ENCODE data around the gene CFAP141.

The CFAP141 gene

GRCh38 chr1:154176337-154176736 lies 29.8 kb downstream of the CFAP141 start:
- Histone ChIP-seq H3K9me3 (no peaks in the 10 kb centered on the region), H4K20me1 (peaks cover 100% of the 10 kb centered on the region), H3K4me2 (peak overlapping the region; percentile 96), H3K4me3 (peak overlapping the region; percentile 32; the same call in 1 of the 2 replicates), H3K27me3 (no peaks in the 10 kb centered on the region), H3K36me3 (peaks cover 90% of the 10 kb centered on the region), H3K9ac (peak overlapping the region; percentile 35; the same call in 1 of the 2 replicates), H3K4me1 (peaks cover 64% of the 10 kb centered on the region), H3K27ac (peak overlapping the region; percentile 62)
- TF ChIP-seq Cebpa-rat (IDR thresholded peaks at IDR 0.05): no peak

GRCh38 chr1:154174654-154175053 lies 31.5 kb downstream of the CFAP141 start:
- H3K4me1 ChIP-seq: peaks cover 48% of the 10 kb centered on the region
- H3K27me3 ChIP-seq: no peaks in the 10 kb centered on the region
- peaks cover 97% of the 10 kb centered on the region for H3K36me3 ChIP-seq
- H3K9me3 ChIP-seq: no peaks in the 10 kb centered on the region
- TF ChIP-seq Cebpa-rat (IDR thresholded peaks at IDR 0.05): no peak
- H3K4me2 ChIP-seq: no peak overlapping the region
- H4K20me1 ChIP-seq: peaks cover 93% of the 10 kb centered on the region
- no peak overlapping the region for H3K4me3 ChIP-seq
- H3K27ac ChIP-seq: no peak overlapping the region
- no peak overlapping the region for H3K9ac ChIP-seq

GRCh38 chr1:154171880-154172279 lies 34.3 kb downstream of the CFAP141 start:
- Histone ChIP-seq H3K36me3 (peaks cover 98% of the 10 kb centered on the region), H3K27ac (no peak overlapping the region), H3K9ac (no peak overlapping the region), H3K4me3 (no peak overlapping the region), H3K9me3 (no peaks in the 10 kb centered on the region), H3K27me3 (no peaks in the 10 kb centered on the region), H4K20me1 (peaks cover 93% of the 10 kb centered on the region), H3K4me1 (peaks cover 20% of the 10 kb centered on the region), H3K4me2 (no peak overlapping the region)
- TF ChIP-seq Cebpa-rat (IDR thresholded peaks at IDR 0.05): no peak

- Histone ChIP-seq H3K27me3 (no peaks in the 10 kb centered on the region), H3K36me3 (peaks cover 99% of the 10 kb centered on the region), H4K20me1 (peaks cover 93% of the 10 kb centered on the region), H3K27ac (no peak overlapping the region), H3K9ac (no peak overlapping the region), H3K4me1 (peaks cover 13% of the 10 kb centered on the region), H3K9me3 (no peaks in the 10 kb centered on the region), H3K4me3 (no peak overlapping the region), H3K4me2 (no peak overlapping the region)
- no peak for TF ChIP-seq Cebpa-rat (IDR thresholded peaks at IDR 0.05)
These were observed 34.9 kb downstream of the CFAP141 start for GRCh38 chr1:154171223-154171583.

- peaks cover 8% of the 10 kb centered on the region for H3K4me1 ChIP-seq
- H3K9ac ChIP-seq: no peak overlapping the region
- no peak overlapping the region for H3K4me2 ChIP-seq
- H4K20me1 ChIP-seq: peaks cover 91% of the 10 kb centered on the region
- H3K4me3 ChIP-seq: no peak overlapping the region
- H3K27me3 ChIP-seq: no peaks in the 10 kb centered on the region
- H3K27ac ChIP-seq: no peak overlapping the region
- no peak for TF ChIP-seq Cebpa-rat (IDR thresholded peaks at IDR 0.05)
- peaks cover 99% of the 10 kb centered on the region for H3K36me3 ChIP-seq
- no peaks in the 10 kb centered on the region for H3K9me3 ChIP-seq
These were observed 35.4 kb downstream of the CFAP141 start for GRCh38 chr1:154170547-154171222.

GRCh38 chr1:154167461-154167860 lies 38.7 kb downstream of the CFAP141 start:
- Histone ChIP-seq H3K27ac (no peak overlapping the region), H3K4me1 (no peaks in the 10 kb centered on the region), H3K9me3 (peaks cover 15% of the 10 kb centered on the region; the same call in 1 of the 2 replicates), H3K36me3 (peaks cover 100% of the 10 kb centered on the region), H3K4me3 (no peak overlapping the region), H3K4me2 (no peak overlapping the region), H4K20me1 (peaks cover 59% of the 10 kb centered on the region), H3K9ac (no peak overlapping the region), H3K27me3 (no peaks in the 10 kb centered on the region)
- no peak for TF ChIP-seq Cebpa-rat (IDR thresholded peaks at IDR 0.05)

GRCh38 chr1:154166207-154166606 lies 39.9 kb downstream of the CFAP141 start:
- Histone ChIP-seq H3K4me1 (no peaks in the 10 kb centered on the region), H3K27me3 (no peaks in the 10 kb centered on the region), H3K9ac (no peak overlapping the region), H4K20me1 (peaks cover 47% of the 10 kb centered on the region), H3K4me3 (no peak overlapping the region), H3K27ac (no peak overlapping the region), H3K9me3 (peaks cover 25% of the 10 kb centered on the region; the same call in 1 of the 2 replicates), H3K36me3 (peaks cover 100% of the 10 kb centered on the region), H3K4me2 (no peak overlapping the region)
- TF ChIP-seq Cebpa-rat (IDR thresholded peaks at IDR 0.05): no peak

- Histone ChIP-seq H4K20me1 (peaks cover 38% of the 10 kb centered on the region), H3K9ac (no peak overlapping the region), H3K36me3 (peaks cover 100% of the 10 kb centered on the region), H3K9me3 (peaks cover 33% of the 10 kb centered on the region; the same call in 1 of the 2 replicates), H3K27ac (no peak overlapping the region), H3K4me1 (peaks cover 21% of the 10 kb centered on the region), H3K4me3 (no peak overlapping the region), H3K4me2 (no peak overlapping the region), H3K27me3 (no peaks in the 10 kb centered on the region)
- TF ChIP-seq Cebpa-rat (IDR thresholded peaks at IDR 0.05): no peak
These were observed 46.6 kb downstream of the CFAP141 start for GRCh38 chr1:154159554-154159953.

- Histone ChIP-seq H3K4me1 (peaks cover 21% of the 10 kb centered on the region), H3K36me3 (peaks cover 95% of the 10 kb centered on the region), H3K27ac (0 out of 2 replicates have a peak overlapping the region, but pooled peaks have one; percentile 20), H3K9me3 (peaks cover 25% of the 10 kb centered on the region; the same call in 1 of the 2 replicates), H3K4me3 (no peak overlapping the region), H3K27me3 (no peaks in the 10 kb centered on the region), H3K4me2 (peak overlapping the region; percentile 26; the same call in 1 of the 2 replicates), H4K20me1 (peaks cover 41% of the 10 kb centered on the region), H3K9ac (no peak overlapping the region)
- TF ChIP-seq Cebpa-rat (IDR thresholded peaks at IDR 0.05): no peak
These were observed 47.6 kb downstream of the CFAP141 start for GRCh38 chr1:154158307-154159125.
